H1 (cell line): ENCODE data around the gene AURKB. TPM values are rescaled to one million over a fixed set of nuclear protein-coding genes. Genes with fewer than 3 reads are reported as not detected.

ENCODE experiments used
- CTCF ChIA-PET: fragments of 300-600 bp; sonication (Branson Sonifier 250); formaldehyde crosslinking; loops from one replicate; lab custom pipeline; 2021; ENCODE audit not compliant: partially characterized antibody; lab: Charles Lee
- POLR2A ChIA-PET: fragments of 300-600 bp; sonication (Branson Sonifier 250); formaldehyde crosslinking; loops from one replicate; lab custom pipeline; 2021; ENCODE audit warnings: inconsistent platforms; ENCODE audit not compliant: partially characterized antibody; lab: Charles Lee
- DNase-seq, 2 experiments: peaks; one replicate each; pipeline versions ENCODE4 v3.0.0 to v3.0.0-alpha.2; 2010 to 2022; ENCODE audit warnings: low spot score in 2 of 2, low read depth in 1 of 2, mixed read lengths in 1 of 2
- FAIRE-seq: peaks from 2 replicates; lab custom pipeline; 2011; peaks lifted over from hg19 to GRCh38; lab: Jason Lieb, UNC
- H2AFZ ChIP-seq: 2 replicates; pipeline ENCODE4 v1.8.1; 2012; ENCODE audit warnings: low read length, inconsistent platforms
- H2AK5ac ChIP-seq: 2 replicates; pipeline ENCODE4 v1.6.1; 2013; ENCODE audit warnings: low read depth, low read length
- H2BK120ac ChIP-seq: replicated peaks from 2 replicates; pipeline ENCODE3; 2013; ENCODE audit warnings: low read depth, low read length, inconsistent platforms
- H2BK12ac ChIP-seq: 2 replicates; pipeline ENCODE4 v1.6.1; 2013; ENCODE audit warnings: low read depth, low read length
- H2BK15ac ChIP-seq: 2 replicates; pipeline ENCODE4 v1.6.1; 2013; ENCODE audit warnings: low read length
- H2BK20ac ChIP-seq: 2 replicates; pipeline ENCODE4 v1.6.1; 2013; ENCODE audit warnings: low read length
- H2BK5ac ChIP-seq: 2 replicates; pipeline ENCODE4 v1.6.1; 2013; ENCODE audit warnings: low read depth, low read length
- H3K14ac ChIP-seq: 2 replicates; pipeline ENCODE4 v1.6.1; 2013; ENCODE audit warnings: inconsistent platforms; ENCODE audit not compliant: insufficient read length
- H3K18ac ChIP-seq: 2 replicates; pipeline ENCODE4 v1.6.1; 2013; ENCODE audit warnings: low read length; ENCODE audit errors: extremely low read depth
- H3K23ac ChIP-seq: 2 replicates; pipeline ENCODE4 v1.6.1; 2013; ENCODE audit warnings: inconsistent platforms; ENCODE audit not compliant: insufficient read length
- H3K23me2 ChIP-seq: 2 replicates; pipeline ENCODE4 v1.6.1; 2013; ENCODE audit warnings: low read depth, low read length
- H3K27ac ChIP-seq: 2 replicates; pipeline ENCODE4 v1.6.1; 2011; ENCODE audit warnings: low read depth, low read length, inconsistent platforms
- H3K27me3 ChIP-seq, 4 experiments: replicated peaks in 1 of 4; 1 replicate in 1 of 4; 2 replicates in 3 of 4; pipeline versions ENCODE4 v1.6.1 to v1.8.1; 2011 to 2013; ENCODE audit warnings: low read length in 3 of 4, mild to moderate bottlenecking in 3 of 4, inconsistent platforms in 2 of 4, mixed read lengths in 2 of 4, moderate library complexity in 1 of 4; ENCODE audit not compliant: control insufficient read depth in 3 of 4, insufficient read depth in 3 of 4; ENCODE audit errors: extremely low read depth in 1 of 4
- H3K36me3 ChIP-seq, 4 experiments: 2 replicates each; pipeline versions ENCODE4 v1.6.1 to v1.8.1; 2011 to 2013; ENCODE audit warnings: mild to moderate bottlenecking in 4 of 4, low read length in 3 of 4, moderate library complexity in 2 of 4, control low read depth in 1 of 4, inconsistent platforms in 1 of 4; ENCODE audit not compliant: insufficient read depth in 4 of 4, control insufficient read depth in 2 of 4
- H3K4ac ChIP-seq: replicated peaks from 2 replicates; pipeline ENCODE3; 2013; ENCODE audit warnings: low read length, low read depth, mixed read lengths, inconsistent platforms; ENCODE audit not compliant: insufficient read length
- H3K4me1 ChIP-seq, 4 experiments: replicated peaks in 1 of 4; 1 replicate in 1 of 4; 2 replicates in 3 of 4; pipeline versions ENCODE4 v1.6.1 to v1.8.1; 2011 to 2013; ENCODE audit warnings: low read length in 3 of 4, inconsistent platforms in 2 of 4, mixed read lengths in 1 of 4; ENCODE audit not compliant: insufficient read depth in 4 of 4, control insufficient read depth in 3 of 4
- H3K4me2 ChIP-seq, 2 experiments: 2 replicates each; pipeline versions ENCODE4 v1.6.1 to v1.8.1; 2011 to 2013; ENCODE audit warnings: low read depth in 2 of 2, low read length in 2 of 2, control low read depth in 1 of 2, inconsistent platforms in 1 of 2, mild to moderate bottlenecking in 1 of 2; ENCODE audit not compliant: insufficient read depth in 1 of 2
- H3K4me3 ChIP-seq, 4 experiments: fragments of 200-600, 300-600 bp in 1 of 4; sonication (generic), shearing (Covaris generic), sonication (Bioruptor Twin) in 1 of 4; 2 replicates each; pipeline versions ENCODE4 v1.5.1 to v1.8.1; 2011 to 2016; ENCODE audit warnings: low read length in 4 of 4, low read depth in 3 of 4, control low read depth in 2 of 4, inconsistent platforms in 2 of 4, mild to moderate bottlenecking in 2 of 4, mixed read lengths in 1 of 4, moderate library complexity in 1 of 4; ENCODE audit not compliant: insufficient read depth in 2 of 4; ENCODE audit errors: extremely low read depth in 1 of 4
- H3K56ac ChIP-seq: replicated peaks from 2 replicates; pipeline ENCODE3; 2013; ENCODE audit warnings: low read depth, mild to moderate bottlenecking, mixed read lengths, low read length, inconsistent platforms; ENCODE audit not compliant: insufficient read length
- H3K79me1 ChIP-seq: 2 replicates; pipeline ENCODE4 v1.6.1; 2013; ENCODE audit warnings: low read depth, low read length, control low read depth
- H3K79me2 ChIP-seq, 2 experiments: 2 replicates each; pipeline versions ENCODE4 v1.6.1 to v1.8.1; 2012 to 2013; ENCODE audit warnings: low read length in 2 of 2, mild to moderate bottlenecking in 2 of 2, inconsistent platforms in 1 of 2; ENCODE audit not compliant: insufficient read depth in 2 of 2, control insufficient read depth in 1 of 2
- H3K9ac ChIP-seq, 4 experiments: replicated peaks in 1 of 4; 1 replicate in 1 of 4; 2 replicates in 3 of 4; pipeline versions ENCODE4 v1.6.1 to v1.8.1; 2011 to 2013; ENCODE audit warnings: low read depth in 3 of 4, low read length in 3 of 4, control low read depth in 2 of 4, mild to moderate bottlenecking in 2 of 4, moderate library complexity in 2 of 4, inconsistent platforms in 1 of 4; ENCODE audit errors: extremely low read depth in 1 of 4
- H3K9me3 ChIP-seq, 2 experiments: 2 replicates each; pipeline versions ENCODE4 v1.6.1 to v1.8.1; 2012 to 2013; ENCODE audit warnings: mild to moderate bottlenecking in 2 of 2, moderate library complexity in 2 of 2, control low read depth in 1 of 2, inconsistent platforms in 1 of 2, low read depth in 1 of 2, low read length in 1 of 2, mixed read lengths in 1 of 2; ENCODE audit not compliant: insufficient read depth in 2 of 2
- H4K20me1 ChIP-seq, 2 experiments: replicated peaks in 1 of 2; 2 replicates each; pipeline versions ENCODE3 to v1.8.1; 2011 to 2013; ENCODE audit warnings: inconsistent platforms in 2 of 2, low read length in 2 of 2, mild to moderate bottlenecking in 1 of 2; ENCODE audit not compliant: insufficient read depth in 2 of 2, control insufficient read depth in 1 of 2
- H4K5ac ChIP-seq: 2 replicates; pipeline ENCODE4 v1.6.1; 2013; ENCODE audit warnings: low read length, low read depth, mixed read lengths, inconsistent platforms; ENCODE audit not compliant: insufficient read length
- H4K8ac ChIP-seq: 2 replicates; pipeline ENCODE4 v1.8.0; 2013; ENCODE audit warnings: mild to moderate bottlenecking, moderate library complexity, low read length, inconsistent platforms; ENCODE audit not compliant: insufficient read depth; ENCODE audit errors: extremely low read depth
- H4K91ac ChIP-seq: replicated peaks from 2 replicates; pipeline ENCODE3; 2013; ENCODE audit warnings: low read length, mixed read lengths, inconsistent platforms; ENCODE audit not compliant: insufficient read length
- BCL11A ChIP-seq, 2 experiments: IDR thresholded peaks; one replicate each; pipeline ENCODE4 v1.6.1; 2011; ENCODE audit warnings: low read depth in 2 of 2, low read length in 2 of 2, mild to moderate bottlenecking in 2 of 2
- CHD1 ChIP-seq: IDR thresholded peaks from 2 replicates; pipeline ENCODE4 v1.6.1; 2012; ENCODE audit warnings: low read depth, low read length, improper control_type of control experiment
- CHD2 ChIP-seq: IDR thresholded peaks from 2 replicates; pipeline ENCODE4 v1.6.1; 2012; ENCODE audit warnings: low read length, improper control_type of control experiment
- GABPA ChIP-seq: IDR thresholded peaks from 2 replicates; pipeline ENCODE4 v1.6.1; 2011; ENCODE audit warnings: mild to moderate bottlenecking, low read length, moderate library complexity, borderline replicate concordance; ENCODE audit not compliant: insufficient read depth
- HDAC2 ChIP-seq, 2 experiments: fragments of 300-600 bp in 1 of 2; sonication (generic) in 1 of 2; IDR thresholded peaks; 2 replicates each; pipeline ENCODE4 v1.6.1; 2011 to 2012; ENCODE audit warnings: low read depth in 2 of 2, low read length in 2 of 2, mild to moderate bottlenecking in 2 of 2, moderate library complexity in 2 of 2, borderline replicate concordance in 1 of 2, inconsistent platforms in 1 of 2
- POLR2A ChIP-seq, 2 experiments: IDR thresholded peaks; 1 replicate in 1 of 2; 2 replicates in 1 of 2; pipeline ENCODE4 v1.6.1; 2011; ENCODE audit warnings: low read depth in 2 of 2, low read length in 2 of 2, mild to moderate bottlenecking in 2 of 2; ENCODE audit errors: control extremely low read depth in 1 of 2
- POLR2AphosphoS5 ChIP-seq: IDR thresholded peaks from 2 replicates; pipeline ENCODE4 v1.6.1; 2011; ENCODE audit warnings: low read depth, low read length
- POU5F1 ChIP-seq: IDR thresholded peaks from 2 replicates; pipeline ENCODE4 v1.6.1; 2011; ENCODE audit warnings: low read depth, mild to moderate bottlenecking, low read length, moderate library complexity
- RAD21 ChIP-seq, 2 experiments: IDR thresholded peaks in 1 of 2; conservative IDR thresholded peaks in 1 of 2; 2 replicates each; pipeline ENCODE4 v1.6.1; 2011; ENCODE audit warnings: low read depth in 2 of 2, low read length in 2 of 2, improper control_type of control experiment in 1 of 2, inconsistent platforms in 1 of 2, mild to moderate bottlenecking in 1 of 2, moderate library complexity in 1 of 2
- SP1 ChIP-seq: IDR thresholded peaks from 2 replicates; pipeline ENCODE4 v1.6.1; 2011; ENCODE audit warnings: low read depth, low read length
- SP4 ChIP-seq: IDR thresholded peaks from 2 replicates; pipeline ENCODE4 v1.6.1; 2012; ENCODE audit warnings: low read length, inconsistent platforms
- YY1 ChIP-seq: IDR thresholded peaks from 2 replicates; pipeline ENCODE4 v1.6.1; 2011; ENCODE audit warnings: low read depth, mild to moderate bottlenecking, low read length
- ZNF274 ChIP-seq: IDR thresholded peaks from 2 replicates; pipeline ENCODE4 v1.7.0; 2012; ENCODE audit warnings: low read length, borderline replicate concordance; ENCODE audit errors: extremely low read depth
- WGBS, 2 experiments: shearing (Covaris generic) in 1 of 2; methylation state at CpG; one replicate each; pipeline versions ENCODE4 v1.1.6 to v1.1.7; 2013 to 2015; ENCODE audit warnings: low lambda C conversion rate in 2 of 2, mixed read lengths in 2 of 2, inconsistent platforms in 1 of 2, low coverage in 1 of 2, missing lambda C conversion rate in 1 of 2; ENCODE audit not compliant: insufficient replicate concordance in 2 of 2, insufficient coverage in 1 of 2, insufficient read length in 1 of 2; ENCODE audit errors: extremely low coverage in 1 of 2, missing lambda C conversion rate in 1 of 2; 5-methylcytosine and 5-hydroxymethylcytosine counted together
- polyA plus RNA-seq, 7 experiments: library from polyadenylated mRNA; depleted of rRNA in 3 of 7; stranded (reverse) in 5 of 7; unstranded in 2 of 7; fragments of >200 nt in 5 of 7; fragments of 200-250 nt in 2 of 7; gene quantifications; 1 replicate in 5 of 7; 2 replicates in 1 of 7; 4 replicates in 1 of 7; pipeline versions ENCODE4 v1.2.1 to v1.2.3, GENCODE V29; 2011 to 2013; ENCODE audit warnings: missing spikeins in 2 of 7, mixed read lengths in 2 of 7
- total RNA-seq: library from RNA; stranded (reverse); fragmentation: NEBNext Ultra II Directional; extraction: Animal tissue kit (Norgen Biotek cat#: 25700); gene quantifications from 2 replicates; pipeline ENCODE4 v1.2.1, GENCODE V29; 2021

The AURKB gene
- total and polyA plus RNA-seq, 2 of the 8 experiments (the other 6 are each of a cell fraction or from before 2014, with no cell fraction given), result 102 to 160 TPM

DNA sequence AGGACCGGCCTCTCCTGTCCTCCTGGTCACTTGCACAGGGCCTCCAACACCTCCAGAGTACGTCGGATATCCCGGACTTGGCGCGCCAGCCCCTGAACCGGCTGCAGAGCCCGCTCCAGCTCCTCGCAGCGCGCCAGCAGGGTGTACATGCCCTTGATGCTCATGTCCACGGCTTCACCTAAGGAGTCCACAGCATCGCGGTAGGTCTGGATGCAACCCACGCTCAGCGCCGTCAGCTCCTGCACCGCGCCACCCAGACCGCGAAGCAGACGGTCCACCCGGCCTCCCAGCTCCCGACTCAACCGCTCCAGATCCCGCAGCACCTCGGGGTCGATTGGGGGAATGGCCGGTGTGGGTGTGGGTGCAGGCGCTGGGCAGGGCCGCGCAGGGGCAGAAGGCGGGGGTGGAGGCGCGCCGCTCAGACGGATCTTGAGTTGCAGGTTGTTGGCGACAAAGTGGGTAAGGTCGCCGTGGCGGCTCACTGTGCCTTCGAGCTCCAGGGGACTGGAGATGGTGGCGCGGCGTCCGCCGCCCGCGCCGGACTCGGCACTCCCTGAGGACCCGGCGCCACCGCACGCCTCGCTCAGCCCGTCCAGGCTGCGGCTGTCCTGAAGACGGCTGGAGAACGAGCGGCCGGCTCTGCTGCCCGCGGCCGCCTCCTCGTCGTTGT lies 21.2 kb downstream of the AURKB start:
- Histone ChIP-seq H3K23me2 (peaks cover 17% of the 10 kb centered on the region), H3K9ac (peak overlapping the region in 3 of 4 experiments; percentile 13 to 66 (median 25); a peak in 4 of 7 replicates), H3K4me1 (peaks cover 4 to 21% (median 10%) of the 10 kb centered on the region in 4 experiments; a peak in 6 of 7 replicates), H3K27ac (no peak overlapping the region), H2BK5ac (peak overlapping the region; percentile 37; the same call in 1 of the 2 replicates), H3K56ac (no peak overlapping the region), H3K18ac (no peak overlapping the region), H2BK120ac (no peak overlapping the region), H3K36me3 (no peaks in the 10 kb centered on the region), H2AFZ (no peak overlapping the region), H4K5ac (no peak overlapping the region), H2AK5ac (no peak overlapping the region), H3K9me3 (no peaks in the 10 kb centered on the region), H3K4me3 (peak overlapping the region; percentile 59 to 89 (median 78)), H4K20me1 (peaks cover 2 to 6% of the 10 kb centered on the region in 2 experiments), H2BK15ac (no peak overlapping the region; the same call in 1 of the 2 replicates), H3K79me1 (no peaks in the 10 kb centered on the region), H3K4ac (no peak overlapping the region), H2BK20ac (no peak overlapping the region), H3K79me2 (no peaks in the 10 kb centered on the region), H3K14ac (no peak overlapping the region), H4K91ac (no peak overlapping the region), H3K4me2 (peak overlapping the region; percentile 86 to 96), H4K8ac (no peak overlapping the region; the same call in none of the 2 replicates), H2BK12ac (no peak overlapping the region), H3K23ac (no peak overlapping the region), H3K27me3 (peaks cover 2 to 17% (median 11%) of the 10 kb centered on the region in 4 experiments)
- ChIA-PET POLR2A (interaction anchor here (1.2 to 19.9 kb wide), 8 partner anchors 13 to 61 kb away, joined by 3 to 373 read pairs (median 12); partner anchors contain the start of genes AURKB and TMEM107), CTCF (interaction anchor here (0.9 to 3.7 kb wide), 11 partner anchors 10 to 110 kb away, joined by 3 to 26 read pairs (median 5); partner anchors contain the start of gene PFAS)
- whole genome bisulfite sequencing, 2 experiments, result 9% methylated on average over 53 of the region's 67 CpGs; no CpG with 5 or more reads in 1 of the 2 experiments
- peak in 1 of 2 experiments; percentile 54 for DNase-seq
- no peak for FAIRE-seq
- TF ChIP-seq SP4, result no peak
- TF ChIP-seq YY1, result no peak
- no peak for TF ChIP-seq CHD2
- no peak for TF ChIP-seq GABPA
- no peak for TF ChIP-seq BCL11A (IDR thresholded peaks at IDR 0.05; ENCODE audit: low read depth in 2 of 2, low read length in 2 of 2)
- no peak for TF ChIP-seq SP1
- TF ChIP-seq POLR2A (IDR thresholded peaks at IDR 0.05; ENCODE audit: control extremely low read depth in 1 of 2, low read depth in 2 of 2, low read length in 2 of 2), result no peak
- no peak for TF ChIP-seq HDAC2 (IDR thresholded peaks at IDR 0.05; ENCODE audit: borderline replicate concordance in 1 of 2, low read depth in 2 of 2, low read length in 2 of 2)
- no peak for TF ChIP-seq CHD1
- no peak for TF ChIP-seq POLR2AphosphoS5
- no peak for TF ChIP-seq RAD21 (IDR thresholded peaks at IDR 0.05 in 1 of 2, conservative IDR thresholded peaks at IDR 0.05 in 1 of 2; ENCODE audit: low read depth in 2 of 2, low read length in 2 of 2)
- TF ChIP-seq ZNF274, result no peak
- TF ChIP-seq POU5F1, result no peak
